Mammary epithelial cell (primary cell): Measurements from ENCODE around the gene ZNF182.

ENCODE experiments used
- EZH2 ChIP-seq: IDR thresholded peaks from 2 replicates; pipeline ENCODE4 v1.6.1; 2012; ENCODE audit warnings: low read length, inconsistent platforms, borderline replicate concordance
- TF ChIP-seq, protein P1 (sequence below), 2 donors: IDR thresholded peaks in 1 of 2; conservative IDR thresholded peaks in 1 of 2; 2 replicates each; pipeline ENCODE4 v1.5.1; 2011 to 2012; ENCODE audit warnings: inconsistent platforms in 2 of 2, low read length in 2 of 2, mild to moderate bottlenecking in 2 of 2, control low read depth in 1 of 2, low read depth in 1 of 2; ENCODE audit not compliant: insufficient read depth in 1 of 2; ENCODE audit errors: extremely low read depth in 1 of 2

DNA sequence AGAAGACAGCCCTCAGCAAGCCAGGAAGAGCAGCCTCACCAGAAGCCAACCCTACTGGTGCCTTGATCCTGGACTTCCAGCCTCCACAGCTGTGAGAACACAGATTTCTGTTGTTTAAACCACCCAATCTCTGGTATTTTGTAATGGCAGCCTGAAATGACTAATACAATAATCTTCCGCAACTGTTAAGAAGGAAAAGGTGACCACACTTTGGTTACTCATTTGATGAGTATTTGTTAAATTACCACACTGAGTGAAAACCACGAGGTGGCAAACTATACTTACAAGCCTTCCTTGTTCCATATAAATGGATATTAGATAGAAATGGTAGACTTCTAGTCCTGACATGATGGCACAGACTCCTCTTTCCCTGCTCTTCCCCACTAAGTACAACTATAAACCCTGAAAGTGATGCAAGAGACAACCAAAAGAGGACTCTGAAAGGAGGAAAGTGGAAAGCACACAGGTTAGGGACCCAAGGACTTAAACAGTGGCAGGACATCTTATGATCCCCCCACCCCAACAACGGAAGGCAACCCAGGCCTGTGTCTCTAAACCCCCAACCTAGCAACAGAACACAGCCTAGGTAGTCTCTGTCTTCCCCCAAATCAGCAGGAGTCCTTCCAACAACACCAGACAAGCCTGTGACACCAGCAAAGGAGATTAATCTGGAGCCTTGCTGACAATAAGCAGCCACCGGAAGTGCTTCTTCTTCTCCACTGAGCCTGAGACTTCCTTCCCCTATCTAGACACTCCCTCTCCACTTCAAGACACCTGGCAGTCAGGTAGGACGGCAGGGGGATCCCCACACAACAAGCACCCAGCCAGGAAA is 12.3 kb downstream of the ZNF182 start:
- TF ChIP-seq, protein P1, sequence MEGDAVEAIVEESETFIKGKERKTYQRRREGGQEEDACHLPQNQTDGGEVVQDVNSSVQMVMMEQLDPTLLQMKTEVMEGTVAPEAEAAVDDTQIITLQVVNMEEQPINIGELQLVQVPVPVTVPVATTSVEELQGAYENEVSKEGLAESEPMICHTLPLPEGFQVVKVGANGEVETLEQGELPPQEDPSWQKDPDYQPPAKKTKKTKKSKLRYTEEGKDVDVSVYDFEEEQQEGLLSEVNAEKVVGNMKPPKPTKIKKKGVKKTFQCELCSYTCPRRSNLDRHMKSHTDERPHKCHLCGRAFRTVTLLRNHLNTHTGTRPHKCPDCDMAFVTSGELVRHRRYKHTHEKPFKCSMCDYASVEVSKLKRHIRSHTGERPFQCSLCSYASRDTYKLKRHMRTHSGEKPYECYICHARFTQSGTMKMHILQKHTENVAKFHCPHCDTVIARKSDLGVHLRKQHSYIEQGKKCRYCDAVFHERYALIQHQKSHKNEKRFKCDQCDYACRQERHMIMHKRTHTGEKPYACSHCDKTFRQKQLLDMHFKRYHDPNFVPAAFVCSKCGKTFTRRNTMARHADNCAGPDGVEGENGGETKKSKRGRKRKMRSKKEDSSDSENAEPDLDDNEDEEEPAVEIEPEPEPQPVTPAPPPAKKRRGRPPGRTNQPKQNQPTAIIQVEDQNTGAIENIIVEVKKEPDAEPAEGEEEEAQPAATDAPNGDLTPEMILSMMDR (conservative IDR thresholded peaks at IDR 0.05 in 1 of 2, IDR thresholded peaks at IDR 0.05 in 1 of 2; ENCODE audit: extremely low read depth in 1 of 2, insufficient read depth in 1 of 2, low read depth in 1 of 2, low read length in 2 of 2), result no peak
- TF ChIP-seq EZH2, result no peak
